DND-41 (cell line): ENCODE measurements around the gene BRCA1.

ENCODE experiments used
- ATAC-seq: fragments of 200-7000 bp; cut with Tn5 transposase; 3 replicates; pipeline ENCODE4 v1.9.1; 2021; ENCODE audit warnings: low read depth; ENCODE audit not compliant: insufficient read depth
- DNase-seq: peaks from one replicate; pipeline ENCODE4 v3.0.0-alpha.2; 2020
- H2AFZ ChIP-seq: 2 replicates; pipeline ENCODE4 v1.6.0; 2012; ENCODE audit warnings: low read depth, low read length
- H3K27ac ChIP-seq: 2 replicates; pipeline ENCODE4 v1.5.1; 2012; ENCODE audit warnings: low read length, inconsistent platforms
- H3K27me3 ChIP-seq: fragments of 200-600 bp; sonication (generic); 2 replicates; pipeline ENCODE4 v1.6.0; 2012; ENCODE audit warnings: low read length, mild to moderate bottlenecking, inconsistent platforms; ENCODE audit not compliant: insufficient read depth, poor library complexity
- H3K36me3 ChIP-seq: 2 replicates; pipeline ENCODE4 v1.5.1; 2012; ENCODE audit warnings: low read length, inconsistent platforms; ENCODE audit not compliant: insufficient read depth
- H3K4me1 ChIP-seq: 2 replicates; pipeline ENCODE4 v1.5.1; 2012; ENCODE audit warnings: mild to moderate bottlenecking, low read length; ENCODE audit not compliant: insufficient read depth
- H3K4me2 ChIP-seq: 2 replicates; pipeline ENCODE4 v1.6.0; 2012; ENCODE audit warnings: mild to moderate bottlenecking, moderate library complexity, low read length, inconsistent platforms; ENCODE audit not compliant: insufficient read depth
- H3K4me3 ChIP-seq, 2 experiments: fragments of 200-600 bp in 1 of 2; shearing (Covaris generic) in 1 of 2; 2 replicates each; pipeline ENCODE4 v1.5.1; 2012 to 2016; ENCODE audit warnings: inconsistent platforms in 2 of 2, low read length in 2 of 2, mild to moderate bottlenecking in 2 of 2, low read depth in 1 of 2, moderate library complexity in 1 of 2
- H3K79me2 ChIP-seq: 2 replicates; pipeline ENCODE4 v1.6.0; 2012; ENCODE audit warnings: low read length, inconsistent platforms; ENCODE audit not compliant: insufficient read depth
- H3K9ac ChIP-seq: 2 replicates; pipeline ENCODE4 v1.6.0; 2012; ENCODE audit warnings: low read depth, mild to moderate bottlenecking, inconsistent platforms, low read length, moderate library complexity
- H3K9me3 ChIP-seq: 2 replicates; pipeline ENCODE4 v1.5.1; 2012; ENCODE audit warnings: low read length, moderate library complexity, mild to moderate bottlenecking, inconsistent platforms; ENCODE audit not compliant: insufficient read depth, severe bottlenecking
- H4K20me1 ChIP-seq: 2 replicates; pipeline ENCODE4 v1.6.0; 2012; ENCODE audit warnings: low read length; ENCODE audit not compliant: insufficient read depth
- CTCF ChIP-seq: IDR thresholded peaks from 2 replicates; pipeline ENCODE4 v1.5.1; 2012; ENCODE audit warnings: borderline replicate concordance, low read length, moderate library complexity, mild to moderate bottlenecking; ENCODE audit not compliant: poor library complexity, severe bottlenecking; ENCODE audit errors: extremely low read depth
- EZH2 ChIP-seq: IDR thresholded peaks from 3 replicates; pipeline ENCODE4 v1.6.1; 2012; ENCODE audit warnings: borderline replicate concordance, low read depth, mild to moderate bottlenecking, moderate library complexity, low read length, inconsistent platforms; ENCODE audit not compliant: severe bottlenecking

Gene BRCA1

DNA sequence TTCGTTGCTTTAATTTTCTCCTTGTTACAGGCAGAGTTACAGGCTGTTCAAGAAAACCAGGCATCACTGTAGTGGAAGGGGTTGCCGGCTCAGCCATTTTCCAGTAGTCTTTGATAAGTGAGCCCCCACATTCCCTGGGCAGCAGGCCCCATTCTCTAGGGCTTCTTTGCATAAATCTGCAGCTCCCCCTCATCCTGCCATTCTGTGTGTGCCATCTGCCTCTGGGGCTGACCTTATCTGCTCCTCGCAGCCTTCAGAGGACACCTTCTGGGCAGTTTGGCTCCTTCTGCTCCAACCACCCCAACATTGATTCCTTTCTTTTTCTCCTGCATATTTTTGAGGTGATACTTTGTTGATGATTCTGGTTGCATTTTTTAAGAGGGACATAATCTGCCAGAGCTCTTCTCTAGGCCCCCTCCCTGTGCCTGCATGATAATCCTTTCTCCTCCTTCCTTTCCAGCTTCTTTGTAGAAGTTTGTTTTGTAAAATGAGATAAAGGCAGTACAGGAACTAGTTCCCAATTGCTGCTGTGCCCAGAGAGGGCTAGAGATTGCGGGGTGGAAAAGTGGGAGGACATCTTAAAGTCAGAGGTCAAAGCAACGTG lies 83.0 kb downstream of the BRCA1 start:
- no peak overlapping the region for H3K4me3 ChIP-seq
- H3K9me3 ChIP-seq, result no peaks in the 10 kb centered on the region
- no peak overlapping the region for H3K9ac ChIP-seq
- no peaks in the 10 kb centered on the region for H3K4me1 ChIP-seq
- H3K36me3 ChIP-seq, result peaks cover 35% of the 10 kb centered on the region
- ATAC-seq (no peak), DNase-seq (no peak)
- no peaks in the 10 kb centered on the region for H3K79me2 ChIP-seq
- no peak overlapping the region for H3K4me2 ChIP-seq
- no peak overlapping the region for H3K27ac ChIP-seq
- TF ChIP-seq CTCF, result no peak
- TF ChIP-seq EZH2, result no peak
- H4K20me1 ChIP-seq, result no peaks in the 10 kb centered on the region
- no peaks in the 10 kb centered on the region for H3K27me3 ChIP-seq
- H2AFZ ChIP-seq, result no peak overlapping the region

DNA sequence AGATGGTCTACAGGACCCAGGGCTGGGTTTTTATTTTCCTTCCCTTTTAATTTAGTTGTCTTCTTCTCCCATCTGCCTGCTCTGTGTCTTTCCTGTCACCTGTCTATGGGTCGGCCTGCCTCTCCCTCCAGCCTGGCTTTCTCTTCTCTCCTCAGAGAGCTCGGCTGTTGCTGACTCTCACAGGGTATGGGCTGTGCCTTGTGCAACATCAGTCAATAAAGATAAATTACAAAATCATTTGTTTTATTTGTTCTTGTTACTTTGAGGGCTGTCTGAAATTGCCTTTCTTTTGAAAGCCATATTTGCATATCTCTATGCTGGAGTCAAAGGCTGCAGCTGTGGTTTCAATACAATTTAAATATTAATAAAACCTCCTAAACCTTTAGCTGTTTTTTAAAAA lies 84.5 kb downstream of the BRCA1 start:
- TF ChIP-seq EZH2 (no peak), CTCF (no peak)
- Histone ChIP-seq H3K79me2 (no peaks in the 10 kb centered on the region), H2AFZ (no peak overlapping the region), H3K9ac (no peak overlapping the region), H3K9me3 (no peaks in the 10 kb centered on the region), H3K4me2 (no peak overlapping the region), H3K27ac (no peak overlapping the region), H4K20me1 (no peaks in the 10 kb centered on the region), H3K36me3 (peaks cover 25% of the 10 kb centered on the region), H3K27me3 (no peaks in the 10 kb centered on the region), H3K4me3 (no peak overlapping the region), H3K4me1 (no peaks in the 10 kb centered on the region)
- no peak for ATAC-seq
- no peak for DNase-seq

DNA sequence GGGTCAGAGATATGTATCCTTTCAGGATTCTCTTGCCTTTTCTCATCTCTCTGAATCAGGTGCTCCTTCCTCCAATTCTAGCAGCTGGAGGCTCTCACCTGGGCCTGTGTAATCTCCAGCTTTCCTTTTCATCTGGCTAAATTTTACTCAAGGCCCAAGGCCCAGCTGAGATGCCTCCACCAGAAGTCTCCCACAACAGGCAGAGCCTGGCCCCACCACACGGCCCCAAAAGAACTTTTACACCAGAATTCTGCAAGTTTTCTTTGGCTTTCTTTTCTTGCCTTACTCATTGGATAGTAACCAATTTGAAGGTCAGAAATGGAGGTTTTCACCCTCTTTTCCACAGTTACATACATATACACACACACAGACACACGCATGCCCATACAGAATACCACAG lies 85.5 kb downstream of the BRCA1 start:
- ATAC-seq (no peak), DNase-seq (no peak)
- Histone ChIP-seq H3K4me2 (no peak overlapping the region), H3K4me3 (no peak overlapping the region), H3K9ac (no peak overlapping the region), H3K4me1 (no peaks in the 10 kb centered on the region), H3K9me3 (no peaks in the 10 kb centered on the region), H3K27ac (no peak overlapping the region), H3K36me3 (peaks cover 17% of the 10 kb centered on the region), H3K27me3 (no peaks in the 10 kb centered on the region), H3K79me2 (no peaks in the 10 kb centered on the region), H2AFZ (no peak overlapping the region), H4K20me1 (no peaks in the 10 kb centered on the region)
- TF ChIP-seq CTCF (no peak), EZH2 (no peak)

DNA sequence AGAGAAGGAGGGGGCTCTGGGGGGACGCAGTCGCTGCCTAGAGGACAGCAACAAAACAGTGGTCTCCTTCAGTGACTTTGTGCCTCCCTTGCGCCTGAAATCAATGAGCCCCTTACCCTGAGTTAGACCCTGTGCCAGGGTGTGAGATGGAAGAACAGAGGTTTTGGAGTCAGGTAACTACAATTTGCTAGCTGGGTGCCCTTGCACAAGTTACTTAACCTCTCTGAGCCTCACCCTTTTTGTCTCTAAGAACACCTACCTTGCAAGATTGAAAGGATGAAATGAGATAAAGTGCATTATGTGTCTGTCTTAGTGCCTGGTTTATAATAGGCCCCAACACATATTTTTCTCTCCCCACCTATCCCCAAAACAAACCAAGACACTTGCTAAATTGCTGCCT lies 90.3 kb downstream of the BRCA1 start:
- no peaks in the 10 kb centered on the region for H3K9me3 ChIP-seq
- H3K4me2 ChIP-seq, result no peak overlapping the region
- H3K4me1 ChIP-seq, result no peaks in the 10 kb centered on the region
- H4K20me1 ChIP-seq, result no peaks in the 10 kb centered on the region
- H2AFZ ChIP-seq, result no peak overlapping the region
- no peak overlapping the region for H3K4me3 ChIP-seq
- DNase-seq (no peak), ATAC-seq (no peak)
- no peak overlapping the region for H3K27ac ChIP-seq
- no peak overlapping the region for H3K9ac ChIP-seq
- no peaks in the 10 kb centered on the region for H3K27me3 ChIP-seq
- H3K36me3 ChIP-seq, result no peaks in the 10 kb centered on the region
- H3K79me2 ChIP-seq, result no peaks in the 10 kb centered on the region
- no peak for TF ChIP-seq EZH2
- no peak for TF ChIP-seq CTCF
